GM13977 (cell line): ENCODE measurements around the gene KCNK7.

ENCODE experiments used
- DNase-seq: peaks from one replicate; pipeline ENCODE4 v3.0.0; 2012; ENCODE audit warnings: low spot score
- CTCF ChIP-seq: IDR thresholded peaks from 2 replicates; pipeline ENCODE4 v1.5.1; 2012; ENCODE audit warnings: mild to moderate bottlenecking, control low read depth; ENCODE audit not compliant: insufficient read depth; ENCODE audit errors: extremely low read depth, missing control alignments
- in situ Hi-C: fragments of 300-500 bp; cut with MboI; formaldehyde crosslinking; loops from one replicate; pipeline ENCODE4 v1.12.0; 2022; ENCODE audit warnings: low sequenced_read_pairs, low pct_unique_long_range_greater_than_20kb, mixed read lengths, inconsistent platforms; ENCODE audit not compliant: unreplicated experiment

KCNK7 gene

GRCh38 chr11:65634905-65635731 lies 39.5 kb upstream of the KCNK7 start:
- in situ Hi-C loops, result no loop called here
- no peak for TF ChIP-seq CTCF
- no peak for DNase-seq

GRCh38 chr11:65634440-65634839 lies 38.8 kb upstream of the KCNK7 start:
- no peak for TF ChIP-seq CTCF
- DNase-seq, result no peak
- in situ Hi-C loops, result no loop called here

- TF ChIP-seq CTCF, result no peak
- in situ Hi-C loops, result no loop called here
- DNase-seq, result no peak
These were observed 38.5 kb upstream of the KCNK7 start for GRCh38 chr11:65634109-65634436.

- TF ChIP-seq CTCF, result no peak
- DNase-seq, result no peak
- in situ Hi-C loops, result no loop called here
These were observed 37.9 kb upstream of the KCNK7 start for GRCh38 chr11:65633390-65634108.

GRCh38 chr11:65630215-65630614 lies 34.6 kb upstream of the KCNK7 start:
- TF ChIP-seq CTCF, result no peak
- DNase-seq, result no peak
- in situ Hi-C loops, result no loop called here

DNA sequence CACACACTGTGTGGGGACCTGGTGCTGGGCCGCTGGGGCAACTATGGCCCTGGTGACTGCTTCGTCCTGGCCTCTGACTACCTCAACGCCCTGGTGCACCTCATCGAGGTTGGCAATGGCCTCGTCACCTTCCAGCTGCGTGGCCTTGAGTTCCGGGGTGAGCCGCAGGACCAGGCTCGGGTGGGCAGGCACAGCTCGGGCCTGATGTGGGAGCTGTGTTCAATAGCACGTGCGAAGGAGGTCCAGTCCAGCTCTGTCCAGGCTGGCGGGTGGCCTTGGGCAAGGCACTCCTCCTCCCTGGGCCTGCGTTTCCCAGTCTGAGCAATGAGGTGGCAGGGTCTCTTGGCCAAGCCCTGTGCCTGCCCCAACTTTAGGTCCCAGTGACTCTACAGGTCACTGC lies 34.0 kb upstream of the KCNK7 start:
- no peak for TF ChIP-seq CTCF
- in situ Hi-C loops, result no loop called here
- no peak for DNase-seq
